Epithelial cell of prostate (primary cell): ENCODE data around the gene SUN5.
"Not testable (repeated sequence)": the region's sequence is repeated elsewhere in the genome, so short reads cannot be mapped to it uniquely, and the experiment has no call there.

Experiments
- DNase-seq: peaks from one replicate; pipeline ENCODE4 v3.0.0-alpha.2; 2011; ENCODE audit warnings: low read depth, low spot score
- H3K27ac ChIP-seq: fragments of 450-650 bp; 2 replicates; pipeline ENCODE4 v1.5.1; 2017; ENCODE audit warnings: mild to moderate bottlenecking

SUN5 gene

DNA sequence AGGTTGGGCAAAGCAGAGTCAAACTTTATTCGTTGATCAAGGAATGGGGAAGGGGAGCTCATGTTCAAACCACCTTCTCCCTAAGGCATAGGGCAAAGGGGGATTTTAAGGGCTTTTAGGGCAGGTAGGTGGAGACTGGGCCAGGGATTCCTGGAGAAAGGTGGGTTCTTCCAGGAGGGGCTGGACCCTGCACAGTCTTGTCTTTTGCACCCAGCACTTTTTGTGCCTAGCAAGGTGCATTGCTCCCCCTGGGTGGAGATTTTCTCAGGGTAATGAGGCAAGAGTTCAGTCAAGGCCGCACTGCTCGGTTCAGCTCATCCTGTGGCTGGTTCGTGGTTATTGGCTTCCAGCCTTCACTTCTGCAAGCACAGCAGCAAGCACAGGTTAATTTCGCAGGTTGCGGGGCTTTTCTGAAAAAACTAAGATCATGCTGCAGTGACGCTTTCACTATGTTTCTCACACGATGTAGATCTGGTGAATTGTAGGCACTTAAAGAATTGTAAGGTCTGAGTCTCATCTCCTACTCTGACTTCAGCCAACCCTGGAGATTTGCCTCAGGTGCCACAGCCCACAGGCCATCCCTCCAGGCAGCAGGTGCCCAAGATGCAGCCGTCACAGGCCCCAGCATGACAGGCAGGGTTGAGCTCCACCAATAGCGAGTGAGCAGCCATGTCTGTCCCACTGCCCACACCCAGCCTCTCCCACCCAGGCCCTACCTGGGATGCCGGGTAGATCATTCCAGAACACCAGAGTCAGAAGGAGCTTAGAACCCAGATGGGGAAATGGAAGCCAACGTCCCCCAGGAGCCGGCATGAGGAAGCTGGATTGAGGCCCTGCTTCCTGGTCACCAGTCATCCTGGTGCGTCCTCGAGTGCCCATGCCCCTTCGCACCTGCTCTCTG is 37.1 kb downstream of the SUN5 start:
- no peak overlapping the region for H3K27ac ChIP-seq
- no peak for DNase-seq

DNA sequence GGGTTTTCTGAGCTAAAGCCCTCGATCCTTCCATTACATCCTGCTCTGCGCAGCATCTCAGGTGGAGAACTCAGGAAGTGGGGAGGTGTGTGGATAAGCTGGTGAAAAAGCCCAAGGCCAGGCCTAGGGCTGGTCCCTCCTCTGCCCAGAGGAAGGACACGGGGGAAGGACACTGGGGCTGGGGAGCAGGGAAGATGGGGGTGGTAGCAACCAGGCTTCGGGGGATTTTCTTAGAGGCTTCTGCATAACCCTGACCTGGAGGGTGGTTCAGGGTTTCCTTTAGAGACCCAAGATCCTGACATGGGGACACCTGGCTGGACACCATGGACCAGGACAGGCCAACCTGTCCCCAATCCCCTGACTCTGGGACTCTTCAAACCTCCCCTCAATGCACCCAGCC is 37.9 kb downstream of the SUN5 start:
- DNase-seq: no peak
- no peak overlapping the region for H3K27ac ChIP-seq

DNA sequence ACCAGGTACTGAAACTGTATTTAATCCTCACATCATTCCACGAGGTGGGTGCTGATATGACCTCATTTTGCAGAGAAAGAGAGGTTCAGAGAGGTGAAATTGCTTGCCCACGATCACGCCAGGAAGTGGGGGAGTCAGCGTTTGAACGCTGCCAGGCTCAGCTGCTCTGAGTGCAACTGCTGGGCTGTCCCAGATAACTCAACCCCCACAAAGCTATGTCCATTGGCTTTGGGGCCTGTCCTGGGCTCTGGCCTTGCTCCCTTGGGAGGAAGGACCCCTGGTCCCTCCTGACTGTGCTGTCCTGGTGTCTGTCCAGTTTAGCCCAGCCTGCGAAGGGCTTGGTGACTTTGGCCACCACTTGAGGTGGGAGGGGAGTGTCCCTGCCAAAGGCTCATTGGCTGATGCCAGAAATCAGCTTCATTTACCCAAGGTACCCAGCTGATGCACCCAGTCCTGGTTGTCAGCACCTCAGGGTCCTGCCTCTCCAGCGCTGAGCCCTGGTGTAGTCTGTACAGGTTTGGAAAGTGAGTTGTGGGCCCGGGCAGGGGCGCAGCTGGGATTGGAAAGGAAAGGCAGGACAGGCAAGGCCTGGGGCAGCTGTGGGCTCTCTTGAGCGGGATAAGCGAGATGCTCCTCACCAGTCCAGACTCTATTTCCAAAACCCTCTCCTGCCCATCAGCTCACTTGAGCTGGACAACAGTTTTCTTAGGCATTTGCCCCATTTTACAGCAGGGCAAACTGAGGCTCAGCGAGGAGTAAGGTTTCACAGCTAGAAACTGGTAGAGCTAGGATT is 38.5 kb downstream of the SUN5 start:
- DNase-seq: no peak
- H3K27ac ChIP-seq: no peak overlapping the region

DNA sequence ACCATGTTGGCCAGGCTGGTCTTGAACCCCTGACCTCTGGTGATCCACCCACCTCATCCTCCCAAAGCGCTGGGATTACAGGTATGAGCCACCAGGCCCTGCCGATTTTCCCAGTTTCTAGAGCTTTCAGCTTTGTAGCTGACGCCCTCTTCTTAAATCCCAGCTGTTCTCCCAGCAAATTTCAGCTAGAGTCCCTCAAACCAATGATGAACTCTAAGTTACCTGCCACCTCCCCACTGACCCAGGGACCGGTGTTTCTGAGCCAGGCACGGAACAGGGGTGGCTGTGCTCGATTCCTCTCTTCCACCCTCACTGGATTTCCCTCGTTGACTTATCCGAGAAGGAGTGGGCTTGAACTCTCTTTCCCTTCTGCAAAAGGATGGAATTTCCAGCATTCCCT is 39.1 kb downstream of the SUN5 start:
- DNase-seq: no peak
- no peak overlapping the region for H3K27ac ChIP-seq

DNA sequence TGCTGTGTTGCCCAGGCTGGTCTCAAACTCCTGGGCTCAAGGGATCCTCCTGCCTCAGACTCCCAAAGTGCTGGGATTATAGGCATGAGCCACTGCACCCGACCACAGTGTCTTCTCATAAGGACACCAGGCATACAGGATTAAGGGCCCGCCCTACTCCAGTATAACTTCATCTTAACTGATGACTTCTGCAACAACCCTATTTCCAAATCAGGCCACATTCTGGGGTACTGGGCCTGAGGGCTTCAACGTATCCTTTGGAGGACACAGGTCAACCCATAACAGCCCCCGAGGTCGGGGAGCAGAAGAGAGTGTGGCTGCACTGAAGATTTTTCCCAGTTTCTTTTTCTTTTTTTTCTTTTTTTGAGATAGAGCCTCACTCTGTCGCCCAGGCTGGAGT is 39.7 kb downstream of the SUN5 start:
- DNase-seq: no peak

DNA sequence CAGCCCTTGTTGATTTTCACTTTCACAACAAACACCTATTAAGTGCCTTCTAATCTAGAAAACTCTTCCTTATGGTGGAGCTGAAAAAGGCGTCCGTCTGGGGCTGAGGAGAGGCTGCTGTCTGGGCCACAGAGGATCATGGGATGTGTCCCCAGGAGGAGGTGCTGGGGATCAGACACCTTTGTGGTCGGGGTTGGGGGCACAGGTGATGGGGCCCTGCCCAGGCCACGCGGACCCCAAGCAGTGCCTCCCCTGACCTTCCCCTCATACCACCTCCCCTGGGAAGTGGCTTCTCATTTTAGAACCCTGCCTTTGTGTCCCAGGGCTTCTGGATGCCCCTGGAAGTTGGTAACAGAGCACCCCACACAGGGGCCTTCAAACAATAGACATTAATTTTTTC is 41.1 kb downstream of the SUN5 start:
- no peak for DNase-seq

More for the DNA sequence above, 39.7 kb downstream of the SUN5 start:
- no peak overlapping the region for H3K27ac ChIP-seq

DNA sequence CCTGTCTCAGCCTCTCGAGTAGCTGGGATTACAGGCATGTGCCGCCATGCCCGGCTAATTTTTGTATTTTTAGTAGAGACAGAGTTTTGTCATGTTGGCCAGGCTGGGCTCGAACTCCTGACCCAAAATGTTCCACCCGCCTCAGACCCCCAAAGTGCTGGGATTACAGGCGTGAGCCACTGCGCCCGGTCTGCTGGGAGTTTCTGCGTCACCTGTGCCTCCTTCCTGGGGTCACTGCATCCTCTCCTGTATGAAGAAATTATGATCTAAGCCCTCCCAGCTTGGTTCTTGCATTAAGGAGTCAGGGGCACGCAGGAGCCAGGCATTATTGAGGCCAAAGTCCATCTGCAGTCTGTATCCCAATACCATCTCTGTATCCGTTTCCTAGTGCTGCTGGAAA is 41.6 kb downstream of the SUN5 start:
- not testable (repeated sequence) for H3K27ac ChIP-seq, DNase-seq

More for the DNA sequence above, 41.1 kb downstream of the SUN5 start:
- H3K27ac ChIP-seq: no peak overlapping the region

DNA sequence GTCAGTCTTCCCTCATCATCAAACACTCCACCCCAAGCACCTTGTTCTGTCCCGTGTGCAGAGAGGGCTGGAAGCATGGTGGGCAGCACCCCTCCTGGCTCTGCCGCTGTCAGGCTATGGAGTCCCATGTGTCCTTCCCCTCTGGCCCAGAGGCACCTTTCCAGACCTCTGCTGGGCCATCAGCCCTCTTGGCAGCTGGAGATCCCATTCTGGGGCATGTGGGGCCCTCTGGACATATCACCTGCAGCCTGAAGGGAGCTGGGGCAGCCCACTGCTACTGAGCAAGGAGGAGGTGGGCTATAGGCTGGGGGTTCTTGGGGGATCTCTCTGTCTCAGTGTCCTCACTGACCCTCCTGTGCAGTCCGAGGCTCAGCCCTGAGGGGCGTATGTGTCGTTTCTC is 42.2 kb downstream of the SUN5 start:
- DNase-seq: no peak
- H3K27ac ChIP-seq: no peak overlapping the region

DNA sequence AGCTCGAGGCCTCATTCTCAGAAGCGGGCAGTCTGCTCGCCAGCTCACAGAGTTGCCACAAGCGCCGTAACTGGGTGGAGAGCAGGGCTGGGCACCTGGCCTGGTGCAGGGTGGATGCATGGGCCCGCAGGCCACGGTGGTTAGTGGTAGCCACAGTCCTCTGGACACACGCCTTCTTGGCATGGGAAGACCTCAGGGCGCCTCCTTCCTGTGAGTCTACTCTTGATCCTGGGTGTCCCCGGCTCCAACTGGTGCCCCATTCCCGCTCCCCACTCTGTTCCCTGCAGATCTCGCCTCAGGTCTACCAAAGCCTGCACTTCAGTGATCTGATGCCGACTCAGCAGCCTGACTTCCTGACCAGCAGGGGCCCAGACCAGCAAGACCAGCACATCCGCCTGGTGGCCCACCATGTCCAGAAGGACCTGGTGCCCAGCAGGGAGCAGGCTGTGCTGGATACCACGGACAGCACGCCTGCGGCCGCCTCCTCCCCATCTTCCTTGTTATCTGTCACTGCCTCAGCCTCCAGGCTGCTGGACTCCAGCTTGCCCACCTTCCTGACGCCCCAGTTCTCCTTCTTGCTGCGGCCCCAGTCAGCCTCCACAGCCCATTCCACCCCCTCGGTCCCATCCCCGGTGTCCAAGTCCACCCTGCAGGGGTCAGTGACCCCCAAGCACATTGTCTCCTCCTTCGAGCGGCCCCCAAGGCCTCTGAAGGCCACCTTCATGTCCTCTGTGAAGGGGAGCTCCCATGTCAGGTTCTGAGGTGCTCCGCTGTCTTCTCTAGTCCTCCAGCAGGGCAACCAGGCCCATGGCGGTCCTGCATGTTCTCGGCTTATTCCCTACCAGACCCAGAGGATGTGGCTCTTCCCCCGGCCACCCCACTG is 43.1 kb downstream of the SUN5 start:
- DNase-seq: no peak

DNA sequence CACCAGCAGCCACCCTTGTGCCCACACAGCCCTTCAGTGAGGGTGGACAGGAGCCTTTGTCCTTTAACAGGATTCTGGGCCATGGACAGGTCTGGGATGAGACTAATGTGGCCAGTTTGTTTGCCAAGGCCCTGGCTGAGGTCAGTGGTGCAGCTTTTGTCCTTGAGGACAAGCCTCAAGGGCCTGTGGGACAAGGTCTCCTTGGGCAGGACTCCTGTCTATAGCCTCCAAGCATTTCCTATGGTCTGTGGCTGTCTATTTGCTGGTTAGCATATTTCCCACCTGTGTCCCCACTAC is 44.1 kb downstream of the SUN5 start:
- DNase-seq: no peak
- H3K27ac ChIP-seq: no peak overlapping the region

More for the DNA sequence above, 43.1 kb downstream of the SUN5 start:
- H3K27ac ChIP-seq: no peak overlapping the region

DNA sequence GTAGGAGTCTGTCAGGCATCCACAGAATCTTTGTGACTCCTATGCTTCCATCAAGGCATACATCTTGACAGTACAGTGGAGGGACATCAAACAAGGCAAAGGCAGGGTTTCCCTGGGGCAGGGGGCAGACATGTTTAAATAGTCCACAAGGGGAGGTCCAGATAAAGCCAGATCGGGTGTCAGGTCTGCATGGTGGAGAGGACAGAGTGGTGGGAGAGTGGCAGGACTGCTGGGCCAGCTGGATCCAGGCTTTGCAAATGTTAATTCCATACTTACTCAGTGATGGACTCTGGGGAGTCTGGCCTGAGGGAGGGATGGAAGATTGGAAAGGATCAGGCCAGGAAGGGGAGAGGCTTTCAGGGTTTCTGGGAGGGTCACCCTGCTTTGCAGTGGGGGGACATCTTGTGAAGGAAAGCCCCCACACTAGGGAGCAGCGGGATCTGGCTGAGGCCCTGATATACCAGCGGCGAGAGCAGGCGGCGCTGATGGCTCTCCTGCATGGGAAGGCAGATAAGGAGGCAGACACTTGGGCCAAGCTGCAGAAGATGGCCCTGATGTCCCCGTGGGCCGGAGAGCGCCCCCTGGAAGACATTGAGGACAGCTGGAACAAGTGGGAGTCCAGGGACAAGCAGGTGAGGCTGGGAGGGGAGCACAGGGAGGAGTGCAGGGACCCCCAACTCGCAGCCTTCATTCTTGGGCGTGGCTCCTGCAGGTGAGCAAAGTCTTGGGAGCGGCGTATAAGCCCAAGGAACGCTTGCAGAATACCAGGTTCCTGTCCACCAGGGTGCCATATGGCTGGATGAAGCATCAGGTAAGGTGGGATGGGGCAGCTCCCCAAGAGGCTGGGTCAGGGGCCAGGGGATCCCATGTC is 44.6 kb downstream of the SUN5 start:
- DNase-seq: no peak
- no peak overlapping the region for H3K27ac ChIP-seq

DNA sequence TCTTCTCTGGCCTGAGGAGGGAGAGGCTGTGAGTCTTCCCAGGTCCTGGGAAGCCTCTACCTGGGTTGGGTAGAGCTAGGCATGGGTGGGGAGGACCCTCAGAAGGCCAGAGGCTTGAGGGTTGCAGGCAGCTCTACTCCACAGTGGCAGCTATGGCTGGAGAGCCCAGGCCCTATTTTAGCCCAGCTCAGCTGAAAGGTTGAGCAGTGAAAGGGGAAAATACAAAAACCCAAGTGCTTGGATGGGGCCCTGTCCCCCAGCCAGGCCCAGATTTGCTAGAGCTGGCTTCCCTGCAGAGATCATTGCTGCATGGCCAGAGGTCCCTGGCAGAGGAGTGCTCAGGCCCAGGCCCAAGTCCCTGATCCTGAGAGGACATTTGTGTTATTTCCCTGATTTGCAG is 45.7 kb downstream of the SUN5 start:
- no peak for DNase-seq
- no peak overlapping the region for H3K27ac ChIP-seq

DNA sequence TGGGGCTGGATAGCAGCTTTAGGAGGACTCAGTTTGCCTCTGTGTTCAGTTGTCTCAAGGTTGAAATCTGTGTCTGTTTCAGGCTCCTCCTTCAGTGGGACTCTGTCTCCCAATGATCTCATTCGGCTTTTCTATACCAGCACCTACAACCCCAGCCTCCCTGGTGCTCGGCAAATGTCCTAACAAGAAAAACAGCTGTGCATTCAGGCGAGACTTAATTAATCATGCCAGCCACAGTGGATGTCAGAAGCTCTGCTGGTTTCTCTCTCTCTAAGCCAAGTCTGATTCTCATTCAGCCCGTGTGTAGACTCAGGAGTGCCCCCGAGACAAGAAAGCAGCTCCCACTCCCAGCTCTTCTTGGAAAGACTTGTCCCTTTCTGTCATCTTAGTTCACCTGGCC is 46.8 kb downstream of the SUN5 start:
- H3K27ac ChIP-seq: no peak overlapping the region
- no peak for DNase-seq

DNA sequence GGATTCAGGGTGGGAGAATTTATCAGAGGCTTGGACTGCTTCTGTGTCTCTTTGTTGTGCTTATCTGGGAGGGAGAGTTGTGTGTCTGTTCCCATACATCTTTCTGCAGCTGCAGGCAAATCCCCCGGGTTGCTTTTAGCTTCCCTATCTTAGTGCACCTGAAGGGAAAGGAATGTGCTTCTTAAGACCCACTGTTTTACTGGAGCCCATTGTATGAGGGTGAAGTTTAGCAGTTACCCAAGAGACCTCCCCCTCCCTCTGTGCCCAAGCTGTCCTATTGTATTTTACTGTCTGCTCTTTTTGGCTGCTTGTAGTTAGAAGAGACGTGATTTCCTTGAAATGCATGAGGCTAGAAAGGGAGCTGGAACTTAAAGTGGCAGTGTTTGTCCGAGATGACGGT is 53.7 kb downstream of the SUN5 start:
- not testable (repeated sequence) for DNase-seq, H3K27ac ChIP-seq

DNA sequence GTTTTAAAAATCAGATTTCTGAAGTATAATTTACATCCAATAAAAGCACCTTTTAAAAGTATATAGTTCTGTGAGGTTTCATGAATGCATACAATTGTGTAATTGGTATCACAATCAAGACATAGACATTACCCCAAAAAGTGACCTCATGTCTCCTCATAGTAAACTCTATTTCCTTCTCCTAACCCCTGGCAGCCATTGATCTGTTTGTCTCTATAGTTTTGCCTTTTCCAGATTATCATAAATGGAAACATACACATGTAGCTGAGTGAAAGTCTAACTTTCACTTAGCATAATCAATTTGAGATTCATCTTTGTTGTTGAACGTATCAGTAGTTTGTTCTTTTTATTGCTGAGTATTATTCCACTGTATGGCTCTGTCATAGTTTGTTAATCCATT is 57.6 kb downstream of the SUN5 start:
- no peak for DNase-seq
- H3K27ac ChIP-seq: no peak overlapping the region

DNA sequence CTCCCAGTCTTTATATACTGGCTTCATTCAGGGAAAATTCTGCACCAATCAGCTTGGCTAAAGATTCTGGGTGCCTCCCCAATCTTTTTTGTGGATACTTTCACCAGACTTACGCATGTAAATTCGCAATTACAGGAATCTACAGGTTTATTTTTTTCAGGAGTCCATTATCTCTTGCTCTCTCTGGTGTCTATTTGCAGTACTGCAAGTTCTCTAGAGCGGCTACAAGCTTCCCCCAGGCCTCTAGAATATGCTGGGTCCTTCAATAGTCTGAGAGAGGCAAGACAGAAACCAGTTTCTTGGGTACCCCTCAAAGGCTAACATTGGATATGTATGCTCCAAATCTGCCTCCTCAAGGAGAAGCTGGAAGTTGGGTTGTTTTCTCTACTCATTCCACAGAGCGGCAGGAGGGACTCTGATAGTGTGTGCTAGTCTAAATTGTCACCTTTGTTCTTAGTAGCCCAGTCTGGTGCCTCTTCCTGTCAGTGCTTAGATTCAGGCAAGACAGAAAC is 58.5 kb downstream of the SUN5 start:
- DNase-seq: no peak
- H3K27ac ChIP-seq: no peak overlapping the region

DNA sequence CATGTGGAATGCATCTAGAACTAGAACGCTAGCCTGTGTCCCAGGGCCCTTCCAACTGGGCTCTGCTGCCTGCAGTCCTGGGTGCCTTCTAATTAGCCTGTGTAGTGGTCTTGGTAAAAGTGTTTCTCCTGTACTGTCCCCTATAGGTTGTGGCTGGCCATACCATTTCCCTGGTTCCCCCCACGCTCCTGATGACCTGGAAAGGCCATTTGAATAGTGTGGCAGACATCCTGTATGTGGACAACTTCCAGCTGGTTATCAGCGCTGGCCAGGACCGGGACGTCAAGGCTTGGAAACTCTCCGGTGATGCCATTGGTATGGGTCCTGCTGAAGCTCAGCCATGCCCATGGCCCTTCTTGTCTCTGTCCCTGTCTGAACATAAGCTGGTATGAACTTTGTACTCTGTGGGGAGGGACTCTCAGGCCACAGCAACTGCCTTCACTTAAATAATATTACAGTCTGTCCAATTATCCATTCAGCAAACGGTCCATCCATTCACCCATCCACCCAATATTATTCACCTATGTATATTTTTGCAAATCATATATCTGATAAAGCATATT is 60.7 kb downstream of the SUN5 start:
- no peak for DNase-seq
- no peak overlapping the region for H3K27ac ChIP-seq

DNA sequence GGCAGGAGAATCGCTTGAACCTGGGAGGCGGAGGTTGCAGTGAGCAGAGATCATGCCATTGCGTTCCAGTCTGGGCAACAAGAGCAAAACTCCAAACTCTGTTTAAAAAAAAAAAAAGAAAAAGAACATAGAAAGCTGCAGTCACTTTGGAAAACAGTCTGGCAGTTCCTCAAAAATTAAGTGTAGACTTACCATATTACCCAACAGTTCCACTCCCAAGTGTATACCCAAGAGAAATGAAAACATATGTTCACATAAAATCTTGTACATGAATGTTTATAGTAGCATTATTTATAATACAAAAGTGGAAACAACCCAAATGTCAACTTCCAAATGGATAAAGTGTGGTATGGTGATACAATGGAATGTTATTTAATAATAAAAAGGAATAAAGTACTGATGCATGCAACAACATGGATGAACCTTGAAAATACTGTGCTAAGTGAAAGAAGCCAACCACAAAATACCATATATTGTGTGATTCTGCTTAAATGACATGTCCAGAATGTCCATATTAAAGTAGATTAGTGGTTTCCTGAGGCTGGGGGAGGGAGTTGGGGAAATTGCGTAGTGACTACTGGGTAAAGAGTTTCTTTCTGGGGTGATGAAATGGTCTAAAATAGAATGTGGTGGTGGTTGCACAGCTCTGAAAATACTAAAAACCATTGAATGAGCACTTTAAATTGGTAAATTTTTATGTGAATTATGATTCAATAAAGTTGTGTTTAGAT is 62.9 kb downstream of the SUN5 start:
- no peak for DNase-seq
- no peak overlapping the region for H3K27ac ChIP-seq

DNA sequence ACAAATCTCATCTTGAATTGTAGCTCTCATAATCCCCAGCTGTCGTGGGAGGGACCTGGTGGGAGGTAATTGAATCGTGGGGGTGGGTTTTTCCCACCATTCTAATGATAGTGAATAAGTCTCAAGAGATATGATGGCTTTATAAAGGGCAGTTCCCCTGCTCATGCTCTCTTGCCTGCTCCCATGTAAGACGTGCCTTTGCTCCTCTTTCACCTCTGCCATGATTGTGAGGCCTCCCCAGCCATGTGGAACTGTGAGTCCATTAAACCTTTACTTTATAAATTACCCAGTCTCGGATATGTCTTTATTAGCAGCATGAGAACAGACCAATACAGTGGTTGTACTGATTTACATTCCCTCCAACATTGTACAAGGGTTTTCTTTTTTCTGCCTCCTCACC is 69.7 kb downstream of the SUN5 start:
- no peak overlapping the region for H3K27ac ChIP-seq
- no peak for DNase-seq
